Nephron (organoid): ENCODE measurements around the gene CXADR.

Source experiments
- H3K27ac Mint-ChIP-seq, 3 experiments: 2 replicates each; pipeline ENCODE4 v1.8.0; 2020; ENCODE audit warnings: mixed read lengths in 3 of 3, mild to moderate bottlenecking in 2 of 3, moderate library complexity in 1 of 3
- H3K27me3 Mint-ChIP-seq: 2 replicates; pipeline ENCODE4 v1.8.0; 2021; ENCODE audit warnings: low read depth, mild to moderate bottlenecking, moderate library complexity, mixed read lengths
- H3K36me3 Mint-ChIP-seq: 2 replicates; pipeline ENCODE4 v1.8.0; 2020; ENCODE audit warnings: low read depth, mixed read lengths
- H3K4me1 Mint-ChIP-seq: 2 replicates; pipeline ENCODE4 v1.8.0; 2020; ENCODE audit warnings: mixed read lengths
- H3K4me3 Mint-ChIP-seq, 3 experiments: 2 replicates each; pipeline ENCODE4 v1.8.0; 2020; ENCODE audit warnings: mild to moderate bottlenecking in 3 of 3, mixed read lengths in 3 of 3, moderate library complexity in 2 of 3
- H3K9me3 Mint-ChIP-seq: 2 replicates; pipeline ENCODE4 v1.8.0; 2020; ENCODE audit warnings: mixed read lengths
- CTCF ChIP-seq, 3 experiments: fragments of 200-600 bp; sonication (generic); IDR thresholded peaks; one replicate each; pipeline ENCODE4 v1.5.0; 2021; ENCODE audit warnings: antibody characterized with exemption in 3 of 3; ENCODE audit not compliant: unreplicated experiment in 3 of 3

Gene CXADR

GRCh38 chr21:17612023-17612564 is 99.3 kb downstream of the CXADR start:
- peak overlapping the region; percentile 88 to 98 (median 95) for H3K4me3 Mint-ChIP-seq
- no peaks in the 10 kb centered on the region for H3K9me3 Mint-ChIP-seq
- peak overlapping the region; percentile 90 to 98 (median 94) for H3K27ac Mint-ChIP-seq
- H3K27me3 Mint-ChIP-seq: peaks cover 4% of the 10 kb centered on the region
- H3K4me1 Mint-ChIP-seq: peaks cover 32% of the 10 kb centered on the region
- no peak for TF ChIP-seq CTCF (IDR thresholded peaks at IDR 0.05; ENCODE audit: unreplicated experiment in 3 of 3)
- H3K36me3 Mint-ChIP-seq: peaks cover 18% of the 10 kb centered on the region

GRCh38 chr21:17612565-17613241 is 99.9 kb downstream of the CXADR start, which contains the start of gene BTG3:
TSS of gene BTG3 (minus strand) at chr21:17612901. CDS start at chr21:17609144, 3,757 bp downstream.
- peak within 1 kb of the TSS; percentile 90 to 98 (median 94) for H3K27ac Mint-ChIP-seq
- H3K36me3 Mint-ChIP-seq: peaks cover 14% of the 10 kb centered on the region
- peaks cover 32% of the 10 kb centered on the region for H3K4me1 Mint-ChIP-seq
- H3K9me3 Mint-ChIP-seq: no peaks in the 10 kb centered on the region
- no peak for TF ChIP-seq CTCF (IDR thresholded peaks at IDR 0.05; ENCODE audit: unreplicated experiment in 3 of 3)
- H3K27me3 Mint-ChIP-seq: peaks cover 4% of the 10 kb centered on the region
- peak within 1 kb of the TSS; percentile 88 to 98 (median 95) for H3K4me3 Mint-ChIP-seq

GRCh38 chr21:17613242-17613676 is 100.4 kb downstream of the CXADR start:
- Mint-ChIP-seq H3K4me3 (peak overlapping the region; percentile 84 to 95 (median 92)), H3K4me1 (peaks cover 32% of the 10 kb centered on the region), H3K27ac (peak overlapping the region; percentile 85 to 98 (median 94)), H3K9me3 (no peaks in the 10 kb centered on the region), H3K36me3 (peaks cover 8% of the 10 kb centered on the region), H3K27me3 (peaks cover 4% of the 10 kb centered on the region)
- TF ChIP-seq CTCF (IDR thresholded peaks at IDR 0.05; ENCODE audit: unreplicated experiment in 3 of 3): no peak

- H3K27ac Mint-ChIP-seq: peak overlapping the region in 1 of 3 experiments; percentile 73
- peak overlapping the region in 1 of 3 experiments; percentile 30 for H3K4me3 Mint-ChIP-seq
- no peaks in the 10 kb centered on the region for H3K9me3 Mint-ChIP-seq
- peaks cover 6% of the 10 kb centered on the region for H3K4me1 Mint-ChIP-seq
- no peak for TF ChIP-seq CTCF (IDR thresholded peaks at IDR 0.05; ENCODE audit: unreplicated experiment in 3 of 3)
- peaks cover 4% of the 10 kb centered on the region for H3K27me3 Mint-ChIP-seq
- H3K36me3 Mint-ChIP-seq: no peaks in the 10 kb centered on the region
Measured at GRCh38 chr21:17616831-17617230, 104.0 kb downstream of the CXADR start.

GRCh38 chr21:17622018-17622417 is 109.2 kb downstream of the CXADR start:
- Mint-ChIP-seq H3K36me3 (no peaks in the 10 kb centered on the region), H3K4me3 (no peak overlapping the region), H3K9me3 (no peaks in the 10 kb centered on the region), H3K27ac (no peak overlapping the region), H3K4me1 (peaks cover 12% of the 10 kb centered on the region), H3K27me3 (no peaks in the 10 kb centered on the region)
- TF ChIP-seq CTCF (IDR thresholded peaks at IDR 0.05; ENCODE audit: unreplicated experiment in 3 of 3): no peak
